IMR-90 (cell line): ENCODE data around the gene TMPRSS7. TPM values are rescaled to one million over a fixed set of nuclear protein-coding genes. Genes with fewer than 3 reads are reported as not detected.

ENCODE experiments used
- ATAC-seq: fragments of 200-7000 bp; cut with Tn5 transposase; 2 replicates; pipeline ENCODE4 v1.9.1; 2020; ENCODE audit warnings: low read depth, mild to moderate bottlenecking, moderate library complexity
- BruUV-seq: library from RNA; stranded (reverse); fragments of 400-500 nt; replicated peaks from 2 replicates; lab custom pipeline; 2021; lab: Mats Ljungman, UMichigan
- CTCF ChIA-PET: fragments of 300-600 bp; formaldehyde crosslinking; extraction: SDS; loops from one replicate; lab custom pipeline; 2021; ENCODE audit warnings: antibody characterized with exemption; lab: Yijun Ruan, JAX
- POLR2A ChIA-PET: fragments of 300-600 bp; sonication (Branson Sonifier 250); formaldehyde crosslinking; loops from one replicate; lab custom pipeline; 2022; ENCODE audit warnings: antibody characterized with exemption; ENCODE audit not compliant: unreplicated experiment; lab: Charles Lee
- DNase-seq: peaks from one replicate; pipeline ENCODE4 v3.0.0; 2013
- H2AFZ ChIP-seq: replicated peaks from 2 replicates; pipeline ENCODE3; 2013; ENCODE audit warnings: low read length, mild to moderate bottlenecking; ENCODE audit not compliant: poor library complexity
- H2AK5ac ChIP-seq: 2 replicates; pipeline ENCODE4 v1.6.1; 2013; ENCODE audit warnings: low read depth, low read length, inconsistent platforms
- H2AK9ac ChIP-seq: replicated peaks from 2 replicates; pipeline ENCODE3; 2013; ENCODE audit warnings: mild to moderate bottlenecking, low read depth, low read length, moderate library complexity; ENCODE audit not compliant: poor library complexity
- H2BK120ac ChIP-seq: 2 replicates; pipeline ENCODE4 v1.6.1; 2013; ENCODE audit warnings: low read depth, low read length, inconsistent platforms
- H2BK15ac ChIP-seq: 3 replicates; pipeline ENCODE4 v1.6.1; 2013; ENCODE audit warnings: low read depth, low read length, inconsistent platforms
- H2BK20ac ChIP-seq: 2 replicates; pipeline ENCODE4 v1.6.1; 2013; ENCODE audit warnings: low read depth, mild to moderate bottlenecking, inconsistent platforms, low read length, moderate library complexity
- H2BK5ac ChIP-seq: 2 replicates; pipeline ENCODE4 v1.6.1; 2013; ENCODE audit warnings: mild to moderate bottlenecking, low read depth, low read length, inconsistent platforms; ENCODE audit not compliant: poor library complexity, severe bottlenecking
- H3K14ac ChIP-seq: replicated peaks from 2 replicates; pipeline ENCODE4 v1.6.1; 2013; ENCODE audit warnings: low read depth, low read length, inconsistent platforms
- H3K18ac ChIP-seq: 2 replicates; pipeline ENCODE4 v1.6.1; 2013; ENCODE audit warnings: low read depth, low read length, control low read depth
- H3K23ac ChIP-seq: 2 replicates; pipeline ENCODE4 v1.6.1; 2013; ENCODE audit warnings: low read depth, low read length, inconsistent platforms
- H3K27ac ChIP-seq: 2 replicates; pipeline ENCODE4 v1.5.1; 2013; ENCODE audit warnings: mild to moderate bottlenecking, control low read depth, low read length; ENCODE audit not compliant: insufficient read depth
- H3K27me3 ChIP-seq: 2 replicates; pipeline ENCODE4 v1.6.1; 2013; ENCODE audit warnings: low read length; ENCODE audit not compliant: control insufficient read depth, insufficient read depth
- H3K36me3 ChIP-seq: 2 replicates; pipeline ENCODE4 v1.6.1; 2013; ENCODE audit warnings: low read length, mixed read lengths; ENCODE audit not compliant: control insufficient read depth, insufficient read depth
- H3K4ac ChIP-seq: 2 replicates; pipeline ENCODE4 v1.6.1; 2013; ENCODE audit warnings: low read depth, low read length, inconsistent platforms
- H3K4me1 ChIP-seq: 2 replicates; pipeline ENCODE4 v1.6.1; 2013; ENCODE audit warnings: low read length, mixed read lengths; ENCODE audit not compliant: control insufficient read depth, insufficient read depth
- H3K4me2 ChIP-seq: 2 replicates; pipeline ENCODE4 v1.6.1; 2013; ENCODE audit warnings: low read depth, mild to moderate bottlenecking, control low read depth, low read length, moderate library complexity
- H3K4me3 ChIP-seq: 2 replicates; pipeline ENCODE4 v1.5.1; 2013; ENCODE audit warnings: low read depth, mild to moderate bottlenecking, control low read depth, low read length, moderate library complexity; ENCODE audit not compliant: insufficient read depth
- H3K56ac ChIP-seq: 2 replicates; pipeline ENCODE4 v1.6.1; 2013; ENCODE audit warnings: low read length, inconsistent platforms; ENCODE audit not compliant: insufficient read depth; ENCODE audit errors: extremely low read depth
- H3K79me1 ChIP-seq, 2 experiments: 2 replicates each; pipeline ENCODE4 v1.6.1; 2013; ENCODE audit warnings: low read length in 2 of 2, inconsistent platforms in 1 of 2, low read depth in 1 of 2
- H3K9ac ChIP-seq: 2 replicates; pipeline ENCODE4 v1.6.1; 2013; ENCODE audit warnings: low read depth, low read length, control low read depth
- H3K9me1 ChIP-seq: 2 replicates; pipeline ENCODE4 v1.6.1; 2013; ENCODE audit warnings: low read length, inconsistent platforms; ENCODE audit not compliant: insufficient read depth
- H3K9me3 ChIP-seq: 2 replicates; pipeline ENCODE4 v1.6.1; 2013; ENCODE audit warnings: low read length; ENCODE audit not compliant: control insufficient read depth, insufficient read depth
- H4K20me1 ChIP-seq: 2 replicates; pipeline ENCODE4 v1.6.1; 2013; ENCODE audit warnings: low read length, inconsistent platforms; ENCODE audit not compliant: insufficient read depth
- H4K5ac ChIP-seq: 2 replicates; pipeline ENCODE4 v1.6.1; 2013; ENCODE audit warnings: mild to moderate bottlenecking, low read depth, low read length, control low read depth
- H4K8ac ChIP-seq, 2 experiments: 2 replicates each; pipeline ENCODE4 v1.6.1; 2013; ENCODE audit warnings: low read depth in 2 of 2, low read length in 2 of 2, control low read depth in 1 of 2, inconsistent platforms in 1 of 2
- H4K91ac ChIP-seq: 2 replicates; pipeline ENCODE4 v1.6.1; 2013; ENCODE audit warnings: low read depth, low read length, inconsistent platforms; ENCODE audit not compliant: insufficient read depth
- BHLHE40 ChIP-seq: fragments of 150-350 bp; IDR thresholded peaks from 2 replicates; pipeline ENCODE4 v1.6.1; 2016; ENCODE audit warnings: mild to moderate bottlenecking, low read depth, low read length
- CEBPB ChIP-seq: IDR thresholded peaks from 2 replicates; pipeline ENCODE4 v1.6.1; 2012; ENCODE audit warnings: low read depth, low read length, improper control_type of control experiment
- MAFK ChIP-seq: IDR thresholded peaks from 2 replicates; pipeline ENCODE4 v1.6.1; 2012; ENCODE audit warnings: low read depth, low read length, improper control_type of control experiment
- MAZ ChIP-seq: IDR thresholded peaks from 2 replicates; pipeline ENCODE4 v1.6.1; 2012; ENCODE audit warnings: low read depth, mild to moderate bottlenecking, low read length, improper control_type of control experiment, moderate library complexity, borderline replicate concordance
- MXI1 ChIP-seq: IDR thresholded peaks from 2 replicates; pipeline ENCODE4 v1.6.1; 2012; ENCODE audit warnings: low read depth, mild to moderate bottlenecking, low read length, moderate library complexity, borderline replicate concordance
- NFE2L2 ChIP-seq: fragments of 150-350 bp; IDR thresholded peaks from 2 replicates; pipeline ENCODE4 v1.6.1; 2016; ENCODE audit warnings: low read depth, mild to moderate bottlenecking, low read length
- POLR2A ChIP-seq: IDR thresholded peaks from 2 replicates; pipeline ENCODE4 v1.6.1; 2012; ENCODE audit warnings: mild to moderate bottlenecking, low read depth, low read length
- RAD21 ChIP-seq: IDR thresholded peaks from 2 replicates; pipeline ENCODE4 v1.6.1; 2012; ENCODE audit warnings: low read length, improper control_type of control experiment
- RCOR1 ChIP-seq: IDR thresholded peaks from 2 replicates; pipeline ENCODE4 v1.6.1; 2012; ENCODE audit warnings: mild to moderate bottlenecking, low read length, improper control_type of control experiment; ENCODE audit not compliant: insufficient replicate concordance
- RFX5 ChIP-seq: IDR thresholded peaks from 2 replicates; pipeline ENCODE4 v1.8.0; 2012; ENCODE audit warnings: low read depth, mild to moderate bottlenecking, low read length, moderate library complexity
- WGBS, 2 experiments: methylation state at CpG; one replicate each; pipeline versions ENCODE4 v1.1.5 to v1.1.7; 2013; ENCODE audit warnings: missing lambda C conversion rate in 2 of 2; ENCODE audit not compliant: insufficient read length in 1 of 2; ENCODE audit errors: extremely low coverage in 2 of 2; 5-methylcytosine and 5-hydroxymethylcytosine counted together
- dilution Hi-C: fragments of 300-500 bp; cut with HindIII; formaldehyde crosslinking; loops from one replicate; pipeline ENCODE4 v1.14.3; 2018; ENCODE audit warnings: low sequenced_read_pairs; ENCODE audit not compliant: unreplicated experiment
- in situ Hi-C: fragments of 300-500 bp; cut with MboI; formaldehyde crosslinking; loops from 3 replicates; pipeline ENCODE4 v1.14.3; 2019; ENCODE audit warnings: low sequenced_read_pairs, inconsistent platforms, mixed read lengths
- intact Hi-C: fragments of 100-400 bp; cut with micrococcal nuclease; formaldehyde crosslinking; loops from 2 replicates; pipeline ENCODE4 v1.10.0; 2022
- polyA plus RNA-seq, 3 experiments: library from polyadenylated mRNA; depleted of rRNA; stranded (reverse); fragments of >200 nt; gene quantifications; 2 replicates each; pipeline ENCODE4 v1.2.3, GENCODE V29; 2012; ENCODE audit warnings: low replicate concordance in 1 of 3
- total RNA-seq: library from RNA; depleted of rRNA; stranded (reverse); fragments of >200 nt; gene quantifications from 2 replicates; pipeline ENCODE4 v1.2.3, GENCODE V29; 2012
- TF ChIP-seq, protein P1 (sequence below): fragments of 150-350 bp; IDR thresholded peaks from 2 replicates; pipeline ENCODE4 v1.6.1; 2016; ENCODE audit warnings: low read depth, mild to moderate bottlenecking, low read length, moderate library complexity, borderline replicate concordance
- TF ChIP-seq, protein P2 (sequence below): fragments of 150-350 bp; IDR thresholded peaks from 2 replicates; pipeline ENCODE4 v1.6.1; 2017; ENCODE audit warnings: mild to moderate bottlenecking, antibody characterized with exemption, low read length, low read depth

The TMPRSS7 gene
- total and polyA plus RNA-seq, 2 of the 4 experiments (the other 2 are of a cell fraction): 0.07 TPM; not detected in 1

DNA sequence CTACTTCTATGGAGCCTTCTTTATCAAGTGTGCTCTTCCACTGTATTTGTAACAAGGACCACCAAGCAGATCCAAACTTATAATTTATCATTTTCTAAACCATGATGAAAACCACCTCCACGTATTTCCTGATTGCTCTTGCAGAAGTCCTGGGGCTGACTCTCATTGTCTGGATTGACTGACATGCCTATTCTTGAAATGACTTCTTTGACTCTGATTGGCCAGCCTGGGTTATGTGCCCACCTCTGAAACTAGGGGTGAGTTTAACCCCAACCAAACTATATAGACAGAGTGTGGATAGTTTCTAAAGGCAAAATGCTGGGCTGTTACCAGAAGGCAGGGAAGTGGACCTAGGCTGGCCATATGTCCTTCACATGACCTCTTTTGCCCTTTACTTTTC, 12.7 kb downstream of the TMPRSS7 start:
- no CpG with 5 or more reads among the region's 1 CpG for WGBS, 2 experiments
- DNase-seq (no peak), ATAC-seq (no peak)
- no peak overlapping the region for H4K8ac ChIP-seq
- dilution Hi-C loops: no loop called here
- H2AK9ac ChIP-seq: no peak overlapping the region
- H3K4me2 ChIP-seq: no peak overlapping the region
- no peaks in the 10 kb centered on the region for H3K36me3 ChIP-seq
- in situ Hi-C loops: no loop called here
- POLR2A ChIA-PET: no interaction called here
- H3K27ac ChIP-seq: no peak overlapping the region
- CTCF ChIA-PET: no interaction called here
- BruUV-seq: no TSS peak
- no peaks in the 10 kb centered on the region for H3K9me3 ChIP-seq
- H3K4me1 ChIP-seq: no peaks in the 10 kb centered on the region
- no peak overlapping the region for H2BK15ac ChIP-seq
- H2AFZ ChIP-seq: no peak overlapping the region
- no peak for TF ChIP-seq MAFK
- TF ChIP-seq RFX5: no peak
- TF ChIP-seq RCOR1: no peak
- no peak for TF ChIP-seq POLR2A
- no peak for TF ChIP-seq MXI1
- TF ChIP-seq, protein P1, sequence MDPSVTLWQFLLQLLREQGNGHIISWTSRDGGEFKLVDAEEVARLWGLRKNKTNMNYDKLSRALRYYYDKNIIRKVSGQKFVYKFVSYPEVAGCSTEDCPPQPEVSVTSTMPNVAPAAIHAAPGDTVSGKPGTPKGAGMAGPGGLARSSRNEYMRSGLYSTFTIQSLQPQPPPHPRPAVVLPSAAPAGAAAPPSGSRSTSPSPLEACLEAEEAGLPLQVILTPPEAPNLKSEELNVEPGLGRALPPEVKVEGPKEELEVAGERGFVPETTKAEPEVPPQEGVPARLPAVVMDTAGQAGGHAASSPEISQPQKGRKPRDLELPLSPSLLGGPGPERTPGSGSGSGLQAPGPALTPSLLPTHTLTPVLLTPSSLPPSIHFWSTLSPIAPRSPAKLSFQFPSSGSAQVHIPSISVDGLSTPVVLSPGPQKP: no peak
- TF ChIP-seq CEBPB: no peak
- TF ChIP-seq NFE2L2: no peak
- TF ChIP-seq, protein P2, sequence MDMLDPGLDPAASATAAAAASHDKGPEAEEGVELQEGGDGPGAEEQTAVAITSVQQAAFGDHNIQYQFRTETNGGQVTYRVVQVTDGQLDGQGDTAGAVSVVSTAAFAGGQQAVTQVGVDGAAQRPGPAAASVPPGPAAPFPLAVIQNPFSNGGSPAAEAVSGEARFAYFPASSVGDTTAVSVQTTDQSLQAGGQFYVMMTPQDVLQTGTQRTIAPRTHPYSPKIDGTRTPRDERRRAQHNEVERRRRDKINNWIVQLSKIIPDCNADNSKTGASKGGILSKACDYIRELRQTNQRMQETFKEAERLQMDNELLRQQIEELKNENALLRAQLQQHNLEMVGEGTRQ: no peak
- TF ChIP-seq MAZ: no peak
- TF ChIP-seq RAD21: no peak
- TF ChIP-seq BHLHE40: no peak
- no peak overlapping the region for H3K9ac ChIP-seq
- H3K4ac ChIP-seq: no peak overlapping the region
- no peaks in the 10 kb centered on the region for H4K20me1 ChIP-seq
- no peaks in the 10 kb centered on the region for H3K27me3 ChIP-seq
- no peaks in the 10 kb centered on the region for H3K9me1 ChIP-seq
- H2AK5ac ChIP-seq: no peak overlapping the region
- no peak overlapping the region for H3K56ac ChIP-seq
- no peak overlapping the region for H2BK5ac ChIP-seq
- H4K91ac ChIP-seq: no peak overlapping the region
- H2BK20ac ChIP-seq: no peak overlapping the region
- H3K79me1 ChIP-seq: no peaks in the 10 kb centered on the region
- no peak overlapping the region for H3K14ac ChIP-seq
- H4K5ac ChIP-seq: no peak overlapping the region
- H3K18ac ChIP-seq: no peak overlapping the region
- intact Hi-C loops: no loop called here
- no peak overlapping the region for H2BK120ac ChIP-seq
- H3K23ac ChIP-seq: no peak overlapping the region
- H3K4me3 ChIP-seq: no peak overlapping the region
